CD4-positive, CD25-positive, alpha-beta regulatory T cell (primary cell): ENCODE measurements around the gene AFG1L. TPM values are rescaled to one million over a fixed set of nuclear protein-coding genes. Genes with fewer than 3 reads are reported as not detected.
"Not testable (repeated sequence)": the region's sequence is repeated elsewhere in the genome, so short reads cannot be mapped to it uniquely, and the experiment has no call there.

ENCODE experiments used
- ATAC-seq, 2 donors: fragments of 150-1000 bp; cut with Tn5 transposase; one replicate each; pipeline ENCODE4 v1.10.0; 2021; ENCODE audit warnings: low read depth in 2 of 2, moderate number of reproducible peaks in 2 of 2, moderate library complexity in 1 of 2
- DNase-seq, 3 donors: peaks; one replicate each; pipeline versions ENCODE4 v3.0.0 to v3.0.0-alpha.2; 2012 to 2022; ENCODE audit warnings: mixed read lengths in 1 of 3
- H3K27ac ChIP-seq: one replicate; pipeline ENCODE4 v1.7.0; 2013; ENCODE audit warnings: mild to moderate bottlenecking, low read length; ENCODE audit not compliant: insufficient read depth, poor library complexity, severe bottlenecking
- H3K27me3 ChIP-seq: one replicate; pipeline ENCODE4 v1.7.0; 2013; ENCODE audit warnings: low read length; ENCODE audit not compliant: control insufficient read depth, insufficient read depth
- H3K36me3 ChIP-seq: one replicate; pipeline ENCODE4 v1.7.0; 2013; ENCODE audit warnings: mild to moderate bottlenecking, low read length, moderate library complexity; ENCODE audit not compliant: control insufficient read depth, insufficient read depth
- H3K4me1 ChIP-seq: 2 replicates; pipeline ENCODE4 v1.7.0; 2013; ENCODE audit warnings: mild to moderate bottlenecking, low read length; ENCODE audit not compliant: insufficient read depth, control insufficient read depth, poor library complexity, severe bottlenecking
- H3K4me3 ChIP-seq: one replicate; pipeline ENCODE4 v1.7.0; 2013; ENCODE audit warnings: low read depth, mild to moderate bottlenecking, low read length, moderate library complexity
- H3K9me3 ChIP-seq, 2 experiments: 1 replicate in 1 of 2; 2 replicates in 1 of 2; pipeline ENCODE4 v1.7.0; 2013; ENCODE audit warnings: low read length in 2 of 2, mild to moderate bottlenecking in 1 of 2, moderate library complexity in 1 of 2; ENCODE audit not compliant: control insufficient read depth in 2 of 2
- H3K27ac Mint-ChIP-seq, 3 donors: one replicate each; pipeline ENCODE4 v1.8.0; 2020 to 2022; ENCODE audit warnings: mild to moderate bottlenecking in 3 of 3, mixed read lengths in 3 of 3, moderate library complexity in 2 of 3
- H3K27me3 Mint-ChIP-seq: one replicate; pipeline ENCODE4 v1.8.0; 2022; ENCODE audit warnings: mild to moderate bottlenecking, mixed read lengths
- H3K36me3 Mint-ChIP-seq: one replicate; pipeline ENCODE4 v1.8.0; 2020; ENCODE audit warnings: mixed read lengths
- H3K4me1 Mint-ChIP-seq, 4 donors: one replicate each; pipeline ENCODE4 v1.8.0; 2020 to 2022; ENCODE audit warnings: mixed read lengths in 4 of 4, mild to moderate bottlenecking in 1 of 4
- H3K4me3 Mint-ChIP-seq, 4 donors: one replicate each; pipeline ENCODE4 v1.8.0; 2020 to 2022; ENCODE audit warnings: mild to moderate bottlenecking in 4 of 4, mixed read lengths in 4 of 4, moderate library complexity in 3 of 4
- H3K9me3 Mint-ChIP-seq, 7 donors: one replicate each; pipeline ENCODE4 v1.8.0; 2020 to 2022; ENCODE audit warnings: mixed read lengths in 7 of 7, mild to moderate bottlenecking in 3 of 7, moderate library complexity in 2 of 7
- polyA plus RNA-seq, 4 donors: library from polyadenylated mRNA; unstranded; fragments of 300-500 nt; fragmentation: Illumina TruSeq; gene quantifications; one replicate each; pipeline ENCODE4 v1.2.3, GENCODE V29; 2021
- total RNA-seq: library from RNA; stranded (reverse); gene quantifications from one replicate; pipeline ENCODE4 v1.2.3, GENCODE V29; 2022

AFG1L gene
- total and polyA plus RNA-seq, 5 donors from 2014 or later: 0.55 to 4.4 (median 2.2) TPM

- Mint-ChIP-seq H3K27ac (peak overlapping the region; percentile 91 to 100 (median 99)), H3K4me1 (peaks cover 15 to 33% (median 22%) of the 10 kb centered on the region in 4 donors), H3K27me3 (no peaks in the 10 kb centered on the region), H3K36me3 (peaks cover 6% of the 10 kb centered on the region), H3K9me3 (peaks cover 0 to 5% (median 0%) of the 10 kb centered on the region in 7 donors), H3K4me3 (peak overlapping the region; percentile 97 to 100 (median 98))
- DNase-seq (peak; percentile 82 to 91 (median 90)), ATAC-seq (peak; percentile 65 to 68)
- Histone ChIP-seq H3K36me3 (no peaks in the 10 kb centered on the region), H3K4me1 (peaks cover 27% of the 10 kb centered on the region), H3K9me3 (no peaks in the 10 kb centered on the region), H3K4me3 (peak overlapping the region; percentile 99), H3K27me3 (no peaks in the 10 kb centered on the region), H3K27ac (peak overlapping the region; percentile 100)
Observed at GRCh38 chr6:108559097-108559883, 264.4 kb downstream of the AFG1L start.

DNA sequence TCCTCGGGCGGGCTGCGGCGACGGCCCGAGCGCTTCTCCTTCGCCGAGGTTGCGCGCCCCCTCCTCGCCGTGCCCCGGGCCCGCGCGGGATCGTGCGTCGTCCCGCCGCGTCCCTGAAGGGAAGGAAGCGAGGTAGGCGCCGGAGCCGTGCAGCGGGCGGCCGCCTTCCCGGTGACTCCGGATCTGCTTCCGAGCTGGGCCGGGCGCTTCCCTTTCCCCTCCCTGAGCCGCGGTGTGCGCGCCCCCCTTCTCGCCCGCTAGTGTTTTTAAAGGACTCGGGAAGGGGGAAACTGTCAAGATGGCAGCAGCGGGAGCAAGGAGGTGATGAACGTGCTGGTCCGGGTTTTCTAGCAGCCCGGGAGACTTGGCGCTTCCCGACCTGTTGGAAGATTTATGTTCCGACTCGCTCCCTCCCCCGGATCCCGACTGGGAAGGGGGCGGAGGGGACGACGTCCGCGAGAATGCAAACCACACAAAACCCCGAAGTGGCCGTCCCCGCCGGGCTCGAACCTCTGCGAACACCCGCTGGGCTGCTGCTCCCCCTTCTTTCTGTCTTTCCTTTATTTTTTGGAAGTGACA, 265.1 kb downstream of the AFG1L start:
- no peak for ATAC-seq

GRCh38 chr6:108560463-108561308, 265.8 kb downstream of the AFG1L start, which contains the start of gene FOXO3:
FOXO3 (plus strand) TSS chr6:108560917; CDS start chr6:108561209, 292 bp downstream.
- no peaks in the 10 kb centered on the region for H3K36me3 ChIP-seq
- ATAC-seq (no peak), DNase-seq (peak; percentile 41 to 75 (median 63))
- H3K4me1 ChIP-seq: peaks cover 41% of the 10 kb centered on the region
- Mint-ChIP-seq H3K27ac (peak within 1 kb of the TSS; percentile 32 to 100 (median 99)), H3K27me3 (no peaks in the 10 kb centered on the region), H3K36me3 (peaks cover 6% of the 10 kb centered on the region), H3K9me3 (peaks cover 0 to 5% (median 0%) of the 10 kb centered on the region in 7 donors), H3K4me1 (peaks cover 25 to 47% (median 35%) of the 10 kb centered on the region in 4 donors), H3K4me3 (peak within 1 kb of the TSS; percentile 89 to 100 (median 94))
- peak within 1 kb of the TSS; percentile 100 for H3K27ac ChIP-seq
- H3K9me3 ChIP-seq: no peaks in the 10 kb centered on the region
- no peaks in the 10 kb centered on the region for H3K27me3 ChIP-seq
- H3K4me3 ChIP-seq: peak within 1 kb of the TSS; percentile 73

More for the DNA sequence above, 265.1 kb downstream of the AFG1L start:
- peaks cover 6% of the 10 kb centered on the region for H3K36me3 Mint-ChIP-seq
- H3K4me1 Mint-ChIP-seq: peaks cover 19 to 40% (median 29%) of the 10 kb centered on the region in 4 donors
- H3K36me3 ChIP-seq: no peaks in the 10 kb centered on the region
- DNase-seq: peak in 1 of 3 donors; percentile 54
- H3K9me3 Mint-ChIP-seq: peaks cover 0 to 5% (median 0%) of the 10 kb centered on the region in 7 donors
- peak overlapping the region; percentile 100 for H3K27ac ChIP-seq
- H3K4me3 ChIP-seq: peak overlapping the region; percentile 73
- no peaks in the 10 kb centered on the region for H3K27me3 Mint-ChIP-seq
- H3K27me3 ChIP-seq: no peaks in the 10 kb centered on the region
- H3K4me3 Mint-ChIP-seq: peak overlapping the region; percentile 89 to 100 (median 94)
- H3K4me1 ChIP-seq: peaks cover 34% of the 10 kb centered on the region
- H3K27ac Mint-ChIP-seq: peak overlapping the region; percentile 32 to 100 (median 99)
- no peaks in the 10 kb centered on the region for H3K9me3 ChIP-seq

- not testable (repeated sequence) for ATAC-seq, H3K27ac Mint-ChIP-seq, H3K9me3 ChIP-seq, H3K36me3 ChIP-seq, H3K4me3 ChIP-seq, H3K4me3 Mint-ChIP-seq, H3K27me3 ChIP-seq, DNase-seq, H3K9me3 Mint-ChIP-seq, H3K36me3 Mint-ChIP-seq, H3K27me3 Mint-ChIP-seq
- peaks cover 25 to 53% (median 41%) of the 10 kb centered on the region in 4 donors for H3K4me1 Mint-ChIP-seq
- peaks cover 47% of the 10 kb centered on the region for H3K4me1 ChIP-seq
- H3K27ac ChIP-seq: peak overlapping the region; percentile 100
Observed at GRCh38 chr6:108561309-108561647, 266.4 kb downstream of the AFG1L start.

DNA sequence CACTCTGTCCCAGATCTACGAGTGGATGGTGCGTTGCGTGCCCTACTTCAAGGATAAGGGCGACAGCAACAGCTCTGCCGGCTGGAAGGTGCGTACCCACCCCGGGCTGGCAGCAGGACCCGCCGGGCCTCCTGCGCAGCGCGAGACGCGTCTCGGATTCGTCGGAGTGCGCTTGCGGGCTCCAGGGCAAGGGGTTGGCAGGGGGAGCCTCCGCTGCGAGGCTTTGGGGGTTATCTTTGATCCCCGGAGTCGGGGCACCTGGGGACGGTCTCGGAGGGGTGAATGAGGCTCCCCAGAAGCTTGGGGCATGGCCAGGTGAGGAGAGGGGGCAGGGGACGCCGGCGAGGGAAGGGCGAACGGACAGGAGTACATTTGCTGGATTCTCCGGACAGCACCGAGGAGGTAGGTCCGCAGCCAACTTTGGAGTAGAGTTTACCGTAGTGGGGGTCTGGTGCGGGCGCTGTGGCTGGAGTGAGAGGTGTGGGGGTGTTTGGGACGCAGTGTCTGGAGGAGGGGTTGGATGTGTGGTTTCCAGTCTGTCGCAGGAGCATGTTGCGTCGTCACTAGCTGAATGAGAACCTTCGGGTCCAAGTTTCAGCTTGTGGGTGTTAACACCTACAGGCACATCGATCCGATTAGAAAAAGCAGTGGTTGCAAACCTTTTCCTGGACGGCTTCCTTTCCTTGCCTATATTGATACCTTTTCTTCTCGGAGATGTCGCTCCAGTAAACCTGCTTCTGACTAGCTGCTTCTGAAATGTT, 267.1 kb downstream of the AFG1L start:
- H3K4me3 Mint-ChIP-seq: peak overlapping the region; percentile 81 to 93 (median 85)
- Histone ChIP-seq H3K36me3 (peaks cover 1% of the 10 kb centered on the region), H3K4me3 (peak overlapping the region; percentile 57), H3K27me3 (no peaks in the 10 kb centered on the region), H3K27ac (no peak overlapping the region), H3K4me1 (peaks cover 49% of the 10 kb centered on the region), H3K9me3 (no peaks in the 10 kb centered on the region)
- peaks cover 25 to 57% (median 44%) of the 10 kb centered on the region in 4 donors for H3K4me1 Mint-ChIP-seq
- ATAC-seq: no peak
- H3K27me3 Mint-ChIP-seq: no peaks in the 10 kb centered on the region
- H3K9me3 Mint-ChIP-seq: peaks cover 0 to 5% (median 0%) of the 10 kb centered on the region in 7 donors
- peak overlapping the region; percentile 4 to 88 (median 87) for H3K27ac Mint-ChIP-seq
- DNase-seq: no peak
- peaks cover 6% of the 10 kb centered on the region for H3K36me3 Mint-ChIP-seq

- peaks cover 0 to 5% (median 0%) of the 10 kb centered on the region in 7 donors for H3K9me3 Mint-ChIP-seq
- Histone ChIP-seq H3K27me3 (no peaks in the 10 kb centered on the region), H3K4me3 (peak overlapping the region; percentile 26), H3K27ac (no peak overlapping the region), H3K9me3 (no peaks in the 10 kb centered on the region), H3K4me1 (peaks cover 43% of the 10 kb centered on the region), H3K36me3 (peaks cover 8% of the 10 kb centered on the region)
- H3K4me3 Mint-ChIP-seq: peak overlapping the region; percentile 81 to 93 (median 85)
- no peaks in the 10 kb centered on the region for H3K27me3 Mint-ChIP-seq
- H3K36me3 Mint-ChIP-seq: peaks cover 10% of the 10 kb centered on the region
- H3K4me1 Mint-ChIP-seq: peaks cover 25 to 58% (median 44%) of the 10 kb centered on the region in 4 donors
- peak overlapping the region; percentile 4 to 88 (median 87) for H3K27ac Mint-ChIP-seq
- ATAC-seq (no peak), DNase-seq (no peak)
Observed at GRCh38 chr6:108562503-108562993, 267.7 kb downstream of the AFG1L start.
